Upper lobe of right lung (tissue), 1 donor: ENCODE data around the gene RHBDL1. TPM values are rescaled to one million over a fixed set of nuclear protein-coding genes. Genes with fewer than 3 reads are reported as not detected.

Experiments used
- ATAC-seq: fragments of 200-7000 bp; cut with Tn5 transposase; one replicate; pipeline ENCODE4 v1.9.1; 2020; ENCODE audit warnings: mild to moderate bottlenecking, moderate library complexity
- DNase-seq: peaks from one replicate; pipeline ENCODE4 v3.0.0-alpha.2; 2020
- H3K27ac ChIP-seq: fragments of 200-600 bp; one replicate; pipeline ENCODE4 v1.8.0; 2022
- H3K27me3 ChIP-seq: fragments of 200-600 bp; one replicate; pipeline ENCODE4 v1.8.0; 2022; ENCODE audit warnings: mild to moderate bottlenecking
- H3K36me3 ChIP-seq: fragments of 200-600 bp; one replicate; pipeline ENCODE4 v1.8.0; 2022
- H3K4me1 ChIP-seq: fragments of 200-600 bp; one replicate; pipeline ENCODE4 v1.8.0; 2022
- H3K4me3 ChIP-seq: fragments of 200-600 bp; one replicate; pipeline ENCODE4 v1.8.0; 2022; ENCODE audit warnings: mild to moderate bottlenecking
- H3K9me3 ChIP-seq: fragments of 200-600 bp; one replicate; pipeline ENCODE4 v1.8.0; 2022
- CTCF ChIP-seq: fragments of 200-600 bp; IDR thresholded peaks from one replicate; pipeline ENCODE4 v1.8.0; 2022; ENCODE audit warnings: antibody characterized with exemption
- intact Hi-C: fragments of 100-400 bp; cut with DNase I; formaldehyde crosslinking; loops from one replicate; pipeline ENCODE4 v1.11.0; 2022
- long read RNA-seq: library from polyadenylated mRNA; unstranded; transcript quantifications from one replicate; pipeline ENCODE4 v2.0.0, GENCODE V29; 2021
- total RNA-seq: library from RNA; stranded (reverse); fragmentation: NEBNext Ultra II Directional; extraction: Animal tissue kit (Norgen Biotek cat#: 25700); gene quantifications from one replicate; pipeline ENCODE4 v1.2.1, GENCODE V29; 2021
- donor health status: DM: no; HTN: yes; CAD: no; lungs with severe emphysema.

Gene RHBDL1
- 2.0 TPM for total RNA-seq
- long read RNA-seq, partial matches to known transcripts: 2 of 3 reads
- long read RNA-seq, other reads (novel, unspliced or antisense): 0 of 3 reads

GRCh38 chr16:674968-675883 is at the start of gene RHBDL1:
Gene RHBDL1 (plus strand): TSS chr16:675671. CDS start chr16:675791, 120 bp downstream.
- intact Hi-C loops: no loop called here
- H3K4me1 ChIP-seq: peaks cover 10% of the 10 kb centered on the region
- no peak for TF ChIP-seq CTCF
- no peaks in the 10 kb centered on the region for H3K27me3 ChIP-seq
- no peaks in the 10 kb centered on the region for H3K9me3 ChIP-seq
- DNase-seq: no peak
- ATAC-seq: no peak
- peaks cover 34% of the 10 kb centered on the region for H3K36me3 ChIP-seq
- no peak within 1 kb of the TSS for H3K27ac ChIP-seq
- H3K4me3 ChIP-seq: peak within 1 kb of the TSS; percentile 28

DNA sequence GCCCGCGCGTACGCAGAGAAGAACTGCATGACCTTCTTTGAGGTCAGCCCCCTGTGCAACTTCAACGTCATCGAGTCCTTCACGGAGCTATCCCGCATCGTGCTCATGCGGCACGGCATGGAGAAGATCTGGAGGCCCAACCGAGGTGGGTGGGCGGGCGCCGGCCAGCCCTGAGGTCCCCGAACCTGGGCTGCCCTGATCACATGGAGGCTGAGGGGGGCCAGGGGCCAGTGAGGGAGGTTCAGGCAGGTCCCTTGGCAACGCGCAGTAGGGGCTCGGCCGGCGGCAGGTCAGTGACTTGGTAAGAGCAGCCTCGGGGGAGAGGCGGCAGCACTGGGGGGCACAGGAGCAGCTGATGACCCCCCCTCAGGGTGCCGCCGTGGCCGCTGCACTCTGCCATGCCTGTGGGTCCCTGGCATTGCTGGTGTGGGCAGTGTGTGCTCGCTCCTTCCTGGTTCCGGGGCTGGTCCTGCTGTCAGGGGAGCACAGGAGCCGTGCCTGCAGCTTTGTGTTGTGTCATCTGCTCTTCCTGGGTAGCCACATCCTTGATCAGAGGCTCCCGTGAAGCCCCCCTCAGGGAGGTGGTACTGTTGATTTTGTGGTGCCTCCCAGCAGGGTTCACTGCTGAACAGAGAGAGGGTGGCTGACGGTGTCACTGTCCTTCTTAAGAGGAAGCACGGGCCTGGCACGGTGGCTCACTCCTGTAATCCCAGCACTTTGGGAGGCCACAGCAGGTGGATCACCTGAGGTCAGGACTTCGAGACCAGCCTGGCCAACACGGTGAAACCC is 49.3 kb upstream of the RHBDL1 start:
- TF ChIP-seq CTCF: no peak
- H3K27ac ChIP-seq: no peak overlapping the region
- peaks cover 27% of the 10 kb centered on the region for H3K4me1 ChIP-seq
- H3K4me3 ChIP-seq: no peak overlapping the region
- no peaks in the 10 kb centered on the region for H3K27me3 ChIP-seq
- peaks cover 20% of the 10 kb centered on the region for H3K36me3 ChIP-seq
- intact Hi-C loops: no loop called here
- no peaks in the 10 kb centered on the region for H3K9me3 ChIP-seq
- ATAC-seq (no peak), DNase-seq (no peak)

DNA sequence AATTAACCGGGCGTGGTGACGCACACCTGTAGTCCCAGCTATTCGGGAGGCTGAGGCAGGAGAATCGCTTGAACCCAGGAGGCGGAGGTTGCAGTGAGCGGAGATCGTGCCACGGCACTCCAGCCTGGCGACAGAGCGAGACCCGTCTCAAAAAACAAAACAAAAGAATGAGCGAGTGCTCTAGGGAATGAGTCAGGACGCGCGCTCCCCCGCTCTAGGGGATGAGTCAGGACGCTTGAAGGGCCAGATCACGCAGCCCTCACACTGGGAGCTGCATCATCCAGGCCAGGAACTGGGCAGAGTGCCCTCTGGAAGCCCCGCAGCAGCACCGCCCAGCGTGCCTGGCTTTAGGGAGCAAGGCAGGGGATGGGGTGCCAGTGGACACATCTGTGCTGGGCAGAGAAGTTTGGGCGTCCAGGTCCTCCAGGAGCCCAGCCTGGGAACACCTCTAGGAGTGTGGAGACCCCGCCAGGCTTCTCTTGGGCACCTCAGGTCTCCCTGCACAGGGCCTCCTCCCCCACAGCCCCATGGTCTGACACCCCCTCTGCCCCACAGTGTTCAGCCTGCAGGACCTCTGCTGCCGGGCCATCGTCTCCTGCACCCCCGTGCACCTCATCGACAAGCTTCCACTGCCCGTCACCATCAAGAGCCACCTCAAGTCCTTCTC is 48.6 kb upstream of the RHBDL1 start:
- peaks cover 22% of the 10 kb centered on the region for H3K4me1 ChIP-seq
- DNase-seq (no peak), ATAC-seq (no peak)
- no peaks in the 10 kb centered on the region for H3K27me3 ChIP-seq
- no peak overlapping the region for H3K27ac ChIP-seq
- H3K9me3 ChIP-seq: no peaks in the 10 kb centered on the region
- intact Hi-C loops: no loop called here
- no peak overlapping the region for H3K4me3 ChIP-seq
- H3K36me3 ChIP-seq: peaks cover 20% of the 10 kb centered on the region
- TF ChIP-seq CTCF: no peak

GRCh38 chr16:627454-628239 is 47.8 kb upstream of the RHBDL1 start:
- DNase-seq: peak; percentile 91
- no peak for TF ChIP-seq CTCF
- Histone ChIP-seq H3K36me3 (peaks cover 20% of the 10 kb centered on the region), H3K27me3 (no peaks in the 10 kb centered on the region), H3K4me3 (no peak overlapping the region), H3K27ac (no peak overlapping the region), H3K4me1 (peaks cover 16% of the 10 kb centered on the region), H3K9me3 (no peaks in the 10 kb centered on the region)
- intact Hi-C loops: no loop called here
- ATAC-seq: peak; percentile 56
